SH-SY5Y (cell line): ENCODE measurements around the gene PLEKHB2.

Experiments
- GATA2 ChIP-seq: IDR thresholded peaks from 2 replicates; pipeline ENCODE4 v1.6.1; 2011; ENCODE audit warnings: mild to moderate bottlenecking, low read depth, low read length
- GATA3 ChIP-seq: IDR thresholded peaks from 2 replicates; pipeline ENCODE4 v1.6.1; 2011; ENCODE audit warnings: low read depth, mild to moderate bottlenecking, low read length, moderate library complexity

DNA sequence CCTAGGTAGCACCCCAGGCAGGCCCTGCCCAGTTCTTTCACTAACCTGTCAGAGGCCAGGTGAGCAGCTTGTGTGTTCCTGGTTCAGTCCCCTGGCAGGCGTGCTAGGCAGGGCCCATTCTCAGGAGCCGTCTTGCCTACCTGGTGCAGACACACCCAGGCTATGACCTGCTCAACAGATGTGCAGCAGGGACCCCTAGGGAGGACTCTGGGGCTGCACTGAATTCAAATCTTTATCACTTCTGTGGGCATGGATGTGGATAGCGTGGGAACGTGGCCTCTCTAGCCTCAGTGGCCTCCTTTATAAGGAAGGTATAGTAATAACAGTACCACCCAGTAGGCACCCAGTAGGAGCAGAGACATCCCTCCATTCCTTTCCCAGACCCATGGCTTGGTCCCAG is 48.4 kb downstream of the PLEKHB2 start:
- TF ChIP-seq GATA3 (no peak), GATA2 (no peak)
